Measurements from ENCODE around the gene HOMER2.

DNA sequence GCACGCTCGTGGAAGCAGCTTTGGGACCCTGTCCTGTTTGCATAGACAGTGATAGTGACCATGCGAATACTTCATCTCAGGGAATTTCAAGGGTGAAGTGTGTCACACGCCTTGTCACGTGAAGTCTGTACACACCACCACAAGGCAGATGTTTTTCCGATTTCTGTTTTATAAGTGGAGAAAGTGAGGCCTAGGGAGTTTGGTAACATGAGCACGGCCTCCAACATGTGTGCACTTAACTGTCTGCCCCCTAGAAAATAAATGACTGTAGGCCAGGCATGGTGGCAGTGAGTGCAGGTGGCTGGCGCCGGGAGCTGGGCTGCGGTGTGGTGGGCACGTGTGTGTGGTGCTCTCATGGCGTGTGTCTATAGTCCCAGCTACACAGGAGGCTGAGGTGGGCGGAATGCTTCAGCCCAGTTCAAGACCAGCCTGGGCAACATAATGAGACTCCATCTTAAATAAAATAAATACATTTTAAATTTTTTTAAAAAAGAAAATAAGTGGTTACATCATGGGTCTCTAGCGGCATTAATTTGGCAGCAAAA, 101.1 kb downstream of the HOMER2 start:
- TF ChIP-seq, protein P1, sequence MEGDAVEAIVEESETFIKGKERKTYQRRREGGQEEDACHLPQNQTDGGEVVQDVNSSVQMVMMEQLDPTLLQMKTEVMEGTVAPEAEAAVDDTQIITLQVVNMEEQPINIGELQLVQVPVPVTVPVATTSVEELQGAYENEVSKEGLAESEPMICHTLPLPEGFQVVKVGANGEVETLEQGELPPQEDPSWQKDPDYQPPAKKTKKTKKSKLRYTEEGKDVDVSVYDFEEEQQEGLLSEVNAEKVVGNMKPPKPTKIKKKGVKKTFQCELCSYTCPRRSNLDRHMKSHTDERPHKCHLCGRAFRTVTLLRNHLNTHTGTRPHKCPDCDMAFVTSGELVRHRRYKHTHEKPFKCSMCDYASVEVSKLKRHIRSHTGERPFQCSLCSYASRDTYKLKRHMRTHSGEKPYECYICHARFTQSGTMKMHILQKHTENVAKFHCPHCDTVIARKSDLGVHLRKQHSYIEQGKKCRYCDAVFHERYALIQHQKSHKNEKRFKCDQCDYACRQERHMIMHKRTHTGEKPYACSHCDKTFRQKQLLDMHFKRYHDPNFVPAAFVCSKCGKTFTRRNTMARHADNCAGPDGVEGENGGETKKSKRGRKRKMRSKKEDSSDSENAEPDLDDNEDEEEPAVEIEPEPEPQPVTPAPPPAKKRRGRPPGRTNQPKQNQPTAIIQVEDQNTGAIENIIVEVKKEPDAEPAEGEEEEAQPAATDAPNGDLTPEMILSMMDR (IDR thresholded peaks at IDR 0.05; ENCODE audit: low read depth, low read length, poor library complexity, severe bottlenecking), result no peak
- TF ChIP-seq EZH2phosphoT487 (IDR thresholded peaks at IDR 0.05; ENCODE audit: borderline replicate concordance, low read length), result no peak
